Stimulated activated CD8-positive, alpha-beta memory T cell treated with anti-CD3 and anti-CD28 coated beads, Interleukin-7, amount 100 ng/mL, for 1 hour (primary cell): Measurements from ENCODE around the gene ZC3H4.

Experiments
- DNase-seq, 2 donors: peaks; one replicate each; pipeline ENCODE4 v3.0.0-alpha.2; 2020; ENCODE audit warnings: low read depth in 2 of 2

Gene ZC3H4

GRCh38 chr19:47021536-47022139, 91.9 kb downstream of the ZC3H4 start:
- no peak for DNase-seq

- no peak for DNase-seq
These were observed 92.5 kb downstream of the ZC3H4 start for GRCh38 chr19:47020992-47021496.

GRCh38 chr19:47020132-47020805, 93.3 kb downstream of the ZC3H4 start:
- DNase-seq = no peak

- no peak for DNase-seq
These were observed 94.0 kb downstream of the ZC3H4 start, which contains the start of gene NPAS1 for GRCh38 chr19:47019431-47020041. Gene NPAS1, plus strand, starts transcription at chr19:47019837. Its CDS starts 1,211 bp downstream, at chr19:47021048.

GRCh38 chr19:47018923-47019322, 94.7 kb downstream of the ZC3H4 start:
- no peak for DNase-seq
